Stimulated activated CD8-positive, alpha-beta memory T cell treated with anti-CD3 and anti-CD28 coated beads, Interleukin-4, amount 100 ng/mL, for 1 hour (primary cell): Measurements from ENCODE around the gene GBF1.

Experiments used
- DNase-seq, 2 donors: peaks; one replicate each; pipeline ENCODE4 v3.0.0-alpha.2; 2020; ENCODE audit warnings: low read depth in 2 of 2, low spot score in 1 of 2

Gene GBF1

DNA sequence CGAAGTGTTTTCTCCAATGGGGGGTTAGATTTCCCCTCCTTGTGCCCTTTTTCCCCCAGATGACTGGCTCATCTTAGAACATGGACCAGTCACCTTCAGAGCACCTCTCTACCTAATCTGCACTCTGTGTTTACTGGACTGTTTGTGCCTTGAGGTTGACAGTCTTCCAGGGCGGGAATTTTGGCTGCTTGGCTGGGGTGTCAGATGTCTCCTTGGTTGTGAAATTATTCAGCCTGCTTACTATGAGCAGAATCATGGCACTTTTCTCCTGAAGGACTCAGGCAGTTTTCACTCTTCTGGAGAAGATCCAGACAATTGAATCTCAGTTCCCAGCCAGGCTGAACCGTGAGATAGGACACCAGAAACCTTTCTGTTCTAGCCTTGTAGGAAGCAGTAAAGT, 89.9 kb downstream of the GBF1 start:
- DNase-seq: no peak

DNA sequence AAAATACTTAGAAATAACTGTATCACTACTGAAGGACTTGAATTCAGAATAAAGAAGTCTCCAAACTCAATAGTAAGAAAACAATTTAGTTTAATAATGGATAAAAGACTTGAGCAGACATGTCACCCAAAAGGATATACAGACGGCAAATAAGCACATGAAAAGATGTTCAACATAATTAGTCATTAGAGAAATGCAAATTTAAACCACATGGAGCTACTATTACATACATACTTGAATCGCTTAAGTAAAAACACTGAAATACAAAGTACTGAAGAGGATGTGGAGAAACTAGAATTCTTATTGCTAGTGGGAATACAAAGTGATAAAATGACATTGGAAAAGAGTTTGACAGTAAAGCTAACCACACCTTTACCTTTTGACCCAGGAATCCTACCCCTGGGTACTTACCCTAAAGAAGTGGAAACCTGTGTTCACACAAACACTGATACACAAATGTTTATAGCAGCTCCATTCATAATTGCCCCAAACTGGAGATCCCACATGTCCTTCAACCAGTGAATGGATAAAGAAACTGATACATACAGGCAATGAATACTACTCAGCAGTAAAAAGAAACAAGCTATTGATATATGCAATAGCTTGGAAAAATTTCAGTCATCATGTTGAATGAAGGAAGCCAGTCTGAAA, 95.8 kb downstream of the GBF1 start:
- DNase-seq: no peak

DNA sequence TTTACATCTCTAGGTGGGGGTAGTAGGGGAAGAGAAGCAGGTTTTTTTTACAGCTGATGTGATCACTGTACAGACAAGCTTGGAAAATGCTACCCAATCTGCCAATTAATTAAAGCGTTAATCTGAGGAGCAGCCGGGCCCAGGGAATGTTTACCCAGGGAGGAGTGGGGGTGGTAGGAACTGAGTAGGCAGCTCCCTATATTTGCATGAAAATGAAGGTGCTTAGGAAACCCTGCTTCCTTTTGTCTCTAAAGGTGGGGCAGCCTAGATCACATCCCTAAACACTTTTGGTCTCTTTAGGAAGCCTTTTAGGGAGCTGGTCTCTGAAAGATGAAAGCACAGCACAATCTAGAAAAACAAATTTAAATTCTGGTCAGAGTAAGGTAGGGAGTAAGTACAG, 97.1 kb downstream of the GBF1 start:
- no peak for DNase-seq

DNA sequence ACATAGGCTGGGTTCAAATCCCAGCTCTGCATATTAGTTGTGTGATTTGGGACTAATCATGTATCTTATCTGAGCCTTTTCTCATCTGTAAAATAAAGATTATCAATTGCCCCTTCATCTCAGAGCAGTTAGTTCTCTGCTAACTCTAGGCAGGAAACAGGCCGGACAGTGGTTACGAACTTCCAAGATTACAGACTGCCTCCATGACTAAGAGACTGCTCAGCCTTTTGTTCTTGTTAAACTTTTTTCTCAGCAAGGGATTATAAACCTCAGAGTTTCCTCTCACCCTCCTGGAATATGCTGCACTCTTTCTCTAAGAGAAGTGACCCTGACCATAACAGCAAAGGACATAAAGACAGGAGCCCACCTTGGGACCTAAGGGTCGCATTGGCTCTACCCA, 97.6 kb downstream of the GBF1 start:
- DNase-seq: no peak

DNA sequence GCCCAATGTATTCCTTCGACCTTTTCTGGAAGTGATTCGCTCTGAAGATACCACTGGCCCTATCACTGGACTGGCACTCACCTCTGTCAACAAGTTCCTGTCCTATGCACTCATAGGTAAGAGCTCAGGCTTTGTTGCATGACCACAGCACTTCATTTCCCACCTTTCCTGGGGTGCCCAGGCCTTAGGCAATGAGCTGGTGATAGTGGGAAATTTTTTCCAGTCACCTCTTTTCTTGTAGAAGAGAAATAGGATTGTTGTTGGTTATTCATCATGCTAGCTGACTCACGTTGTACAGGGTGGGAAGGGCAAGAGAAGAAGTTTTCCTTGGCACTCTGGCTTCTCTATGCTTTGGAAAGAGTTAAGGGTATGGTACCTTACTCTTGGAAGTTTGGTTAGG, 98.7 kb downstream of the GBF1 start:
- no peak for DNase-seq

DNA sequence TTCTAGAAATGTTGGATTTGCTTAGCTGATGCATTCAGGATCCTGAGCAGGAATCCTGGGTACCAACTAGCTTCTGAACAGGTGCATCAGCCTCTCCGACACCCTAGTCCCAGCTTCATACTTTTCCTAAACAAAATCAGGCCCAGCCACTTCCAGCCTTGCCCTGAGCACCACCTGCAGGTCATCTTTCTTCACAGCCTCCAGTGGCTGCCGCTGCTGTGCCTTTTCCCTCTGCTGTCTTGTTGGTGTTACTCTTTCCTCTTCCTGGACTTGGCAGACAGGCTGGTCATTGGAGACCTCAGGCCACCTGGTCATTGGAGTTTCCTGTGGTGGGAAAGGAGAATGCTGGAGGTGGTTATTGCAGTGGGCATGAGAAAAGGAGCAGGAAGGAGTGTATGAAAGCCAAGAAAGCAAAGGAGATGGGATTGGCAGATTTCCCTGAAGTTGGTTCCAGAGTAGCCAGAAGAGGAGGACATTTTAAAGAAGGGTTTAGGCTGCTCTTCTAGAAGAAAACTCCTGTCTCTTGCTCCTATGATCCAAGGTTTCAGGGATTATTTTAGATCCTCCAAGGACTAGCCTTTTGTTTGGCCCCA, 102.0 kb downstream of the GBF1 start:
- DNase-seq: no peak

DNA sequence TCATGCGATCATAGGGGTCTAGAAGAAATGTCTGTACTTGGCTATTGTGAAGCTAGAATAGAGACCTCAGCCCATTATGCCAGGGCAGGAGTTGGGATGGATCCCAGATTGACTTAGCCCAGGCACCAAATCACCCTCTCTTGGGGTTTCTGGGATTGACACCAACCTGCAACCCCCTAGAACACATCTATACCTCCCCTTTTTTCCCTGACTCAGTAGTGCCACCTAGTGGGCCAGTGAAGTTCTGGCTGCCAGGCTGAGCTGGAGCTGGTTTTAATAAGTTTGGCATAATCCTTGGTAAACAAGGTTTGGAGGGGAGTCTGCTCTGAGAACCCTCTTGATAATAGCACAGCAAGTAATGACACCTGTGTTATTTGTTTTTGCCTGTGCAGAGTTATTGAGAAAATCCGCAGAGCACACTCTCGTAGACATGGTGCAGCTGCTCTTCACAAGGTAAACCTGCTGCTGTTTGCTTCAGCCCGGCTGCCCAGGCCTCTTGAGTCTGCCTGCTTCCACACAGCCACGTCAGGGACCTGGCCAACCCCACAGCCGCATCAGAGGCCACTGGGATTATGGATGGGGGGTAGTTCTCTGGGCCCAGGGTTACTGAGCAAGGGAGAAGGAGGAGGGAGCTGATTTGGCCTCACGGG, 106.9 kb downstream of the GBF1 start:
- DNase-seq: peak; percentile 24 to 65

DNA sequence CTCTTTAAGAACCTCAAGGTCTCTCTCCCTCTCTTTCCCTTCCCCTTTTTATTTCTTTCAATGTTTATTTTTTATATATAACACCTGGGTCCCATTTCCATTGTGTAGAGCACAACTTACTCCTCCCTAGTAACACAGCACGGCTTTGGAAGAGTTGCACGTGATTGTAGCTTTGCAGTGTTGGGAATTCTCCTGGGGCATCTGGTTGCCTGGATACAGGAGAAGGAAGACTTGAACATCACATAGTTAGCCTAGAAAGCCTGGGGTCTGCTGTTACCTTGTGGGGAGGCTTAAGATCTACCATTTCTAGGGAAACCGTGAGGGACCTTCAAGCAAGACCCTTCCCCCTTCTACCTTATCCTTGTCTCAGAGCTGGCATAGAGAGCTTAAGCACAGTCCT, 109.1 kb downstream of the GBF1 start:
- no peak for DNase-seq

DNA sequence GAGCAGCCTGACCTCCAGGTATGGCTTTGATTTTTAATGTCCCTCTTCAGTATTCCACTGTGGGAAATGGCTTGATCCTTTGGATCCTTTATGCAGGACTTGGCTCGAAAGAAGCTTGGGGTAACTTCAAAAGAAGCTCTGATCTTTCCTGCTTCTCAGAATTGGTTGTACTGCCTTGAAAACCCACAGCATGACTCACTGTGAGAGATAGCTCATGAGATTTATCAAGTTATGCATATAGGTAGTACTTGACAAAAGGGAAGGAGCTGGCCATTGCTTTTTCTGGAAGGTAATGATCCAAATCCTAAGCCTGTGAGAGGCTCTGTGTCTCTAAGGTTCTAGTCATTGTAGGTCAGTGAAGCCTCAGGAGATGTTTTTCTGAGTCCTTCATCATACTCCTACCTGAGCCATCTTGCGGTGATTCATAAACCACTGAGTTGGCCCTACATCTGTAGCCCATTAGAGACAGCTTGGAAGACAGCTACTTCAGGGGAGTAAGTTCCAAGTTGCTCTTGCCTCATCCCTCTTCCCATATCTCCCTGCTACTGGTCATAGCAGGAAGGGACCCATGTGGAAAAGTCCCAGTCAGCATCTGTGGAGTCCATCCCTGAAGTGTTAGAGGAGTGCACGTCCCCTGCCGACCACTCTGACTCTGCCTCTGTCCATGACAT, 113.5 kb downstream of the GBF1 start:
- DNase-seq: no peak

DNA sequence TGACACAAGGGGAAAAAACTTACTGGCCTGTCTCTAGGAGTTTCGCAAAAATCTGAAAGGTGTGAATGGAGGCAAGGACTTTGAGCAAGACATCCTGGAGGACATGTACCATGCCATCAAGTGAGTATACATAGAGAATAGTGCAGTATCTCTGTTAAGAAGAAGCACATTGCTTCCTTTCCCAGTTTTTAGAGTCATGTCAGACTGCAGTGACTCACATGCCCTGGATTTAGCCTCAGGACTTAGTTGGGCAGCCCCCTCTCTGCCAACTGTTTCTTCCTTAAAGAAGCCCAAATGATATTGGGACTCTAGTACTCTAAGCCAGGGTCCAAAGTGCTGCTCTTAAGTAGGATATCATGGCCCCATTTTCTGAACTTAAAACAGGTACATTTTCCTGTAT, 122.1 kb downstream of the GBF1 start:
- DNase-seq: no peak

DNA sequence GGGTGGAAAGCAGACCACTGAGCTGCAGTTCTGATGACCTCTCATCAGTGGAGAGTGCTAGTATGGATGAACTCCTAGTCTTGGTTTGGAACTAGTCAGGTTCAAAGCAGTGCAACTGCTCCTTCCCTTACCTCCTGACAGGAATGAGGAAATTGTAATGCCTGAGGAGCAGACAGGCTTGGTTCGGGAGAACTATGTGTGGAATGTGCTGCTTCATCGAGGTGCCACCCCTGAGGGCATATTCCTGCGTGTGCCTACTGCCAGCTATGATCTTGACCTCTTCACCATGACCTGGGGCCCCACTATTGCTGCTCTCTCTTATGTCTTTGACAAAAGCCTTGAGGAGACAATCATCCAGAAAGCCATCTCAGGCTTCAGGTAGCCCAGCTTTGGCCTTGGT, 122.7 kb downstream of the GBF1 start:
- DNase-seq: no peak

DNA sequence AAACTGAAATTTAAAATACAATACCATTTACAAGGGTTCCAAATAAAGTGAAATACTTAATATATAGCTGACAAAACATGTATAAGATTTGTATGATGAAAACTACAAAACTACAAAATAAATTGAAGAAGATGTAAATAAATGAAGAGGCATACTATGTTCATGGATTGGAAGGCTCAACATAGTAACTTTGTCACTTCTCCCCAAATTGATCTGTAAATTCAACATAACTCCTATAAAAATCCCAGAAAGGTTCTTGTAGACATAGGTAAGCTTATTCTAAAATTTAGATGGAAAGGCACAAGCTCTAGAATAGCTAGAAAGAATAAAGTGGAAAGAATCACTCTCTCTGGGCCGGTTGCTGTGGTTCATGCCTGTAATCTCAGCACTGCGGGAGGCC, 126.0 kb downstream of the GBF1 start:
- DNase-seq: no peak

DNA sequence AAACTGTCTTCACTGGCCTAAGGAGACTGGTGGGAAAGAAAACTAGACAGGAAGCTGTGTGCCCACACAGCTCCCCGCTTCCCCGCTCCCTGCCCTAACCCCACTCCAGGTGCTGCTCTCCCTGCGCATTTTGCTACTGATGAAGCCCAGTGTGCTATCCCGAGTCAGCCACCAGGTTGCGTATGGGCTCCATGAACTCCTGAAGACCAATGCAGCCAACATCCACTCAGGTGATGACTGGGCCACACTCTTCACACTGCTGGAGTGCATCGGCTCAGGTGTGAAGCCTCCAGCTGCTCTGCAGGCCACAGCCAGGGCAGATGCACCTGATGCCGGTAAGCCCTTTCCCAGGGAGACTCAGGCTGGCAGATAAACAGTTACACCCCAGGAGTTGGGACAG, 129.9 kb downstream of the GBF1 start:
- DNase-seq: no peak

DNA sequence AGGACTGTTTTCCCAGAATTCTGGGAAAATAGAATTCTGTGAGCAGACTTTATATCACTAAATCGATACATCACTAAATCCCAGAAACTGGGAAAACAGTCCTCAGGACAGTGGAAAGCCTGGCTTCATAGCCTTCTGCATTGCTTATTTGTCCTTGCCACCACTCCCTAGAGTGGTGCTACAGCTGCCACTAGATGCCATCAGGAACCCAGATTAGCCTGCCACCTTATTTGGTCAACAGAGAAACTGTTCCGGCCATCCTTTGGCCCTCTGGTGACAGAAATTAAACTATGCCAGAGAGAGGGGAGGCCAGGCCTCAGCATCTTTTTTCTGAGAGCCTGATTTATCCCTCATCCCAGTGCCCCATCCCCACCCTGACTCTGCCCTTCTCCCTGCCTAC, 130.5 kb downstream of the GBF1 start:
- DNase-seq: no peak

DNA sequence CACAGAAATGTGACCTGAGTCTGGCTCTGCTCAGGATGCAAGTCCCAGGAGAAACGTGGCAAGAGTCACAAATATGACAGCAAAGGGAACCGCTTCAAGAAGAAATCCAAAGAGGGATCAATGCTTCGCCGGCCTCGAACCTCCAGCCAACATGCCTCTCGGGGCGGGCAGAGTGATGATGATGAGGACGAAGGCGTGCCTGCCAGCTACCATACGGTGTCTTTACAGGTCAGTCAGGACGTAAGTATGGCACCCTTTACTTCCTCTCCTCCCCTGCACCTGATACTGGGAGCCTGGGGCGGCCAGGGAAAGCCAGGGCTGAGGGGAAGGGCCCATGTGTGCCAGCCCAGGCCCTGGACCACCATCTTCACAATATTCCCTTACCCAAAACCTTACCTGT, 131.6 kb downstream of the GBF1 start:
- no peak for DNase-seq

DNA sequence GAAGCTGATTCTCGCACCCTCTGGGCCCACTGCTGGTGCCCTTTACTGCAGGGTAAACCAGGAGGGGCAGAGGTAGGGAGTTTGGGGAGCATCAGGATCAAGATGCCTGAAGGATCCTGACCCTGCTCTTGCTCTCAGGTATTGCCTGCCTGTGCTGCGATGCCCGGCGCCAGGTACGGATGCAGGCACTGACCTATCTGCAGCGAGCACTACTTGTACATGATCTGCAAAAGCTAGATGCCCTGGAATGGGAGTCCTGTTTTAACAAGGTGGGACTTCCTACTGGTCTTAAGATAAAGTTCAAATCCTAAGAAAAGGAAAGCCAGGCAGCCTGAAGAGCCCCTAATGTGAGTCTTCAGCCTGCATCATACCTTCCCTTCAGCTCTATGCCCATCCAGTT, 134.1 kb downstream of the GBF1 start:
- no peak for DNase-seq

DNA sequence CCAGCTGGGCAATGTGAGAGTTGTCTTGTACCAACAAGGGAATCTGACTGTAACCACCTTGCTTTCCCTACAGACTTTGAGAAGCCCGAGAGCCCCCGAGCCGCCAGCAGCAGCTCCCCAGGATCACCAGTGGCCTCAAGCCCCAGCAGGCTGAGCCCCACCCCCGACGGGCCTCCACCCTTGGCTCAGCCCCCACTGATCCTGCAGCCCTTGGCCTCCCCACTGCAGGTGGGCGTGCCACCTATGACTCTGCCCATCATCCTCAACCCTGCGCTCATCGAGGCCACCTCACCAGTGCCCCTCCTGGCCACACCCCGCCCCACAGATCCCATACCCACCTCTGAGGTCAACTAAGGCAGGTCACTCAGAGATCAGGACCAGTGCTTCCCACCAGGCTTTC, 136.7 kb downstream of the GBF1 start:
- no peak for DNase-seq

DNA sequence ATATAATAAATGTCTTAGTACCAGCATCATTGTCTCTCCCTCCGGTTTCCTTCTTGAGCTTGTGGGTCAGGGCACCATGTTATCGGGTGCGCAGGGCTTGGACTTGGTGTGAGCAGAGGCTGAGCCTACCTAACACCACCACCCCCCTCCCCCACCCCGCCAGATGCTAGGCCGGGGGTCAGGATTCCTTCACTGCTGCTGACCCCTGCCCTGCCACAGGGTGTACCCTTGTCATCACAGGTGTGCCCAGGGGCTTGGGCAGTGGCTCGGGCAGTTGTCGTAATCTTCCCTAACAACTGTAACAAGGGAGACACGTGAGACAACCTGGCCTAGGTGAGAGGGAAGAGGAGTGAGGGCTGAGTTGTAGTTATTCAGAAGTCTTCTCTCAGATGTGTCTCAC, 137.5 kb downstream of the GBF1 start:
- DNase-seq: no peak

DNA sequence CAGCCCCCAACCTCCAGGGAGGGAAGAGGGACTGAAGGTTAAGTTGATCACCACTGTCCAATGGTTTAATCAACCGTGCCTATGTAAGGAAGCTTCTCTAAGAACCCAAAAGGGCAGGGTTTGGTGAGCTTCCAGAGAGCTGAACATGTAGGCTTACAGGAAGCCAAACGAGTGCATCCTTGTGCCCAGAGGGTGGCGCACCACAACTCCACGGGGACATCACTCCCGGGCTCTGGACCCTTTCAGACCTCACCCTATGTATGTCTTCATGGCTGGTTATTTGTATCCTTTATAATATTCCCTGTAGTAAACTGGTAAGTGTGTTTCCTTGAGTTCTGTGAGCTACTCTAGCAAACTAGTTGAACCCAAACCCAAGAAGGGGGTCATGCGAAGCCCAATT, 138.7 kb downstream of the GBF1 start:
- no peak for DNase-seq

DNA sequence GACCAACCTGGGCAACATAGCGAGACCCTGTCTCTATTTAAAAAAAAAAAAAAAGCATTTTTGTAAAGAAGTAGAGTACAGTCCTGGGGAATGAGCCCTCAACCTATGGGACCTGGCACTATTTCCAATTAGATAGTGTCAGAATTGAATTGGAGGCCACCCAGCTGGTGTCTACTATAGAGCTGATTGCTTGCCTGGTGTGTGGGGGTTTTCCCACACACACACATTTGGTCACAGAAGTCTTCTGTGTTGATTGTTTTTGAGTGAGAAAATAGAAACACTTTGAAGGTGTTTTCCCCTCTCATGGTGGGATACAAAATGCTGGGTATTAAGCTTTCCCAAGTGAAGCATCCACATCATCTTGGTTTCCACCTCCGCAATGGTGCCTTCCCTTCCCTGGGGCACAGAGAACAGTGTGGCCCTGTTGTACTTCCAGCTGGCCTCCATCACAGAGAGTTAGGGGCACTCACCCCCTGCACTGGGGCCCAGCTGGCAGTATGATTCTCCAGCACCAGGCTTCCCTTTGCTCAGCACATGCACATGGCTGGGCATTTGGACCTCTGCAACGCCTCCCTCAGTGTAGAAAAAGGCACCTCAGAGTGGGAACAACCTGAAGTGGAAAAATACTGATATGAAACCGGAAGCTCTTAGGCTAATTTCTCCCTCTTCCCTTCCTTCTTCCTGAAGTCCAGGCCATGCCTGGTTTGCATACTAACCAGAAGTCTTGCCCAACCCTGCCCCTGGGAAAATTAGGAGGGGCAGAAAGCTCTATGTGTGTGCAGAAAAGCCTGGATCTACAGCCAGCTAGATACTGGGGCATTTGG, 139.5 kb downstream of the GBF1 start:
- no peak for DNase-seq

DNA sequence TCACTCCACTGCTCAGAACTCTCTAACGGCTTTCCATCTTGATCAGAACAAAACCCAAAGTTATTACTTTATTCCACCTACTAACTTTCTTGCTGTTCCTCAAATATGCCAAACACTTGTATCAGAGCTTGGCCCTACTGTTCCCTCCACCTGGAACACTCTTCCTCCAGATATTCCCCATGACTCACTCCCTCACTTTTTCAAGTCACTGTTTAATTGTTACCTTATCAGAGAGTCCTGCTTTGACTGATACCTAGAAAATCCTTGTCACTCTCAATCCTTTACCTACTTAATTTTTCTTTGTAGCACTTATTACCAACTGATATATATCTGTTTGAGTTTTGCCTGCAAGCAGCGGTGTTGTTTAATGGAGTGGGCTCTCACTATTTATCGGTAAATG, 144.6 kb downstream of the GBF1 start:
- no peak for DNase-seq

DNA sequence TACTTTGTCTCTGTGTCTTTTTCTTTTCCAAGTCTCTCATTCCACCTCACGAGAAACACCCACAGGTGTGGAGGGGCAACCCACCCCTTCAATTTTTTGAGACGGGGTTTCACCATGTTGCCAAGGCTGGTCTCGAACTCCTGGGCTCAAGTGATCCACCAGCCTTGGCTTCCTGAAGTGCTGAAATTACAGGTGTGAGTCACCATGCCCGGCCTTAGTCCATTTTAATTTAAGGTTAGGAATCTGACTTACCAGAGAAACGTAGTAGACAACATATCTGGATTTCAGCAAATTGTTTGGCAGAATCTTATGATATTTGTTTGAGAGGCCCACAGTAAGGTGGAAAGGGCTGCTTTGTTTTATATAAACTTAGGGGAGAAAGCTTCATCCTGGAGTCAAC, 147.0 kb downstream of the GBF1 start:
- no peak for DNase-seq
